ENCODE data around the gene TTC23L.
"Not testable (repeated sequence)": the region's sequence is repeated elsewhere in the genome, so short reads cannot be mapped to it uniquely, and the experiment has no call there.

Gene TTC23L, protein sequence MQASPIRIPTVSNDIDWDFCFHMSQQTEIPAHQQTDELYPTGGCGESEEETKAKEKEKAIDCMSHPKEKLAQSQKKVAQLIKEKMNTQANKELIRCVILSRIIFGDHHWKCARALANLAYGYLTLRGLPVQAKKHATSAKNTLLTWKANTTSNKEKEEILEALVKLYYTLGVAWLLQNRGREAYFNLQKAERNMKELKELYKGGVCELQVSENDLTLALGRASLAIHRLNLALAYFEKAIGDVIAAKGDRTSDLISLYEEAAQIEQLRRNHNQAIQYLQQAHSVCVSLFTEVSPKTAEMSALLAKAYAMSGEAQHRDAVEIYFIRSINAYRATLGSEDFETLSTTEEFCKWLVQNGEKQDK

DNA sequence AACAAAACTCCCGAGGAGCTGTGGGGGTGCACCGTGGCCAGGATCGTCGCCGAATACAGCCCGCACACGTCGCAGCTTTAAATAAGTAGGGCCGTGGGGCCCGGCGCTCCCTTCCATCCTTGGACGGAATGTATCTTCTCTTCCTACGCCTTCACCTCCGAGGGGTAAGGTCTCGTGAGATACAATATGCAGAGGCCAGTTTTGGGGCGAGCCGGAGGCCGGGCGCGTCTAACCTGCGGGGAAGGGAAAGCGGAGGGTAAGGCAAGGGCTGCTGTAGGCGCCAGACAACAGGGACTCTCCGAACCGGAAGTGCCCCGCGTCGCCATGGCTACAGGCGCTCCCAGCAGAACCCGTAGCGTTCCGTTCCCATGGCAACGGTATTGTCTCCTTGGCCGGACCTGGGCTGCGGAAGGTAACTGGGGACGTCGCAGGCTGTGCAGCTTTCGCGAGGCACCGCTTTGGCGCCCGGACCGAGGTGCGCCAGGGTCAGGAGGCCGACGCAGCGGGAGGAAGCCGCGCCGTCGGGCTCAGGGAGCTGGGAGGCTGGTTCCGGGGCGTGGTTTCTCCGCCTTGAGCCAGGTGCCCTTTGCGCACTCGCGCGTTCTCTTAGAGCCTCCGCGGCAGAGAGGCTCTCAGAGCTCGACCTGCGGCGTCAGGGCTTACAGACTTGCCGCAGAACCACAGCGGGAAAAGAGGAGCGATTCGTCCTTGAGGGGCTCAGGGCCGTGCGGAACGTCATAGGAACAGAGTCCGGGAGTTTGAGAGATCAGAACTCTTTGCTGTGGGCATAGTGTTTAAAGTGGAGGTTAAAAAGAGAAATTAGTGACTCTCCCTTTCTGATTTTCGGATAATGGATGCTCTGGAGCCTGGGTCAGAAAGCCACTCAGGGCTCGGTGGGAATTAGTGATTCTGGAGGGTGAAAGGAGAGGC, at the start of gene TTC23L:
TSS of gene TTC23L (plus strand) at position 380 of the 930 bp plus-strand sequence. CDS start 1,508 bp downstream, outside the sequence.
- peak; percentile 86 for DNase-seq (ENCODE audit: low read depth)

DNA sequence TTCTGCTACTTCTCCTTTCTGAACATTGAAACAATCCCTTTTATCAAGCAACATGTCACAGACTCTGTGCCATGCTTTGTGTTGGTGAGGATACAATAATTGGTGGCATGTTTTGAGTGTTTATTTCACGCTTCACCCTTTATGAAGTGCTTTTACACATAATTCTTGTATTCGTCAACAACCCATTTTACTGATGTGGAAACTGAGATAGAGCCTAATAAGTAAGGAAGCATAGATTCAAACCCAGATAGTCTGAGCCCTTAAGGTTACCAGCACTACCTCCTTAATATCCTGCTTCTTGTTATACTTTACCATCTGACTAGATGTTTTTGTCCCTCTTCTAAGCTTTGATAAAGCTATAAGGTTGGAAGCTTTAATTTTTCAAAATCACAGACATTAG, 49.3 kb upstream of the TTC23L start:
- no peak for DNase-seq (ENCODE audit: low read depth)

- no peak for DNase-seq (ENCODE audit: low read depth)
These were observed 48.9 kb upstream of the TTC23L start for GRCh38 chr5:34790069-34790468.

- no peak for DNase-seq (ENCODE audit: low read depth)
These were observed 47.2 kb upstream of the TTC23L start for GRCh38 chr5:34791761-34792244.

- no peak for DNase-seq (ENCODE audit: low read depth)
These were observed 36.0 kb upstream of the TTC23L start for GRCh38 chr5:34802834-34803563.

- DNase-seq (ENCODE audit: low read depth): no peak
These were observed 34.8 kb upstream of the TTC23L start for GRCh38 chr5:34803974-34804732.

DNA sequence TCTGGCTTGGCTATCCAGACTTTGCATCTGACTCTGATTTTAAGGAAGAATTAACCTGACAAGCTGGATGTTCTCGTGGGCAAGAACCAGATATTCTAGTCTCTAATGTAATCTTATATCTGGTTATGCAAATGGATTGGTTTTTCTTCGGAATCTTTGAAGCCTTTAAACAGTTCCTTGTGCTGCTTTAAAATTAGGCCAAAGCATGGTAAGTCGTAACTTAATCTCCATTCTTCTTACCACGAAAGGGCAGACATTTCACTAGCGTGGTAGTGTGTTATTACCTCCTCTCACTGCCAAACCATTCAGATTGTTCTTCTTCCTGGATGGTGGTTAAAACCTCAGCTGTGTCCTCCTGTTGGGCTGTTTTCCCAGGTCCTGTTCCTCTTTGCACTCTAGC, 34.1 kb upstream of the TTC23L start:
- DNase-seq (ENCODE audit: low read depth): no peak

DNA sequence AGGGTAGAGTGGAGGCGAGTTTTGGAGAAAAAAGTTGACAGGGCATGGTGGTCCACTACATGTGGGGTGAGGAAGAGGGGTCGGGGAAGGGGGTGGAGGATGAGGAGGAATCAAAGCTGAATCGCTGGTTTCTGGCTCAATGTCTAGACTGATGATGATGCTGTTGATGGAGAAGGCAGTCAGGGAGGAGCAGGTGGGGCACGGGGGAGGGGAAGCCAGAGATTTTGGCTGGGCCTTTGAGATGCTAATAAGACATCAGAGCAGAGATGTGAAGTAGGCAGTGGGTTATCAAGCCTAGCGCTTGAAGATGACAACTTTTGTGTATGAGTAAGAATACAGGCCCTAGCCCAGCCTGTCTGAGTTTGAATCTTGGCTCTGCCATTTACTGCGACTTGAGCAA, 32.4 kb upstream of the TTC23L start:
- no peak for DNase-seq (ENCODE audit: low read depth)

DNA sequence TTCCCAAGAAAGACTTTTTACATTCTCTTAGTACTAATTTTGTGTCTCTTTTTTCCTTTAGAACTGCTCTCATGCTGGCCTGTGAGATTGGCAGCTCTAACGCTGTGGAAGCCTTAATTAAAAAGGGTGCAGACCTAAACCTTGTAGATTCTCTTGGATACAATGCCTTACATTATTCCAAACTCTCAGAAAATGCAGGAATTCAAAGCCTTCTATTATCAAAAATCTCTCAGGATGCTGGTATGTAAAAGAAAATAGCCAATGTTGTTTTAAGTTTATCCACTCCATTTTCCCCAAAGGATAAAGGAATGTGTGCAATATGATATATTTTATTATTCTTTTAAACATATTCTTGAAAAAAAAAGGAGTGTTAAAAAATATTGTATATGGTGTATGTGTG, 27.3 kb upstream of the TTC23L start:
- no peak for DNase-seq (ENCODE audit: low read depth)

DNA sequence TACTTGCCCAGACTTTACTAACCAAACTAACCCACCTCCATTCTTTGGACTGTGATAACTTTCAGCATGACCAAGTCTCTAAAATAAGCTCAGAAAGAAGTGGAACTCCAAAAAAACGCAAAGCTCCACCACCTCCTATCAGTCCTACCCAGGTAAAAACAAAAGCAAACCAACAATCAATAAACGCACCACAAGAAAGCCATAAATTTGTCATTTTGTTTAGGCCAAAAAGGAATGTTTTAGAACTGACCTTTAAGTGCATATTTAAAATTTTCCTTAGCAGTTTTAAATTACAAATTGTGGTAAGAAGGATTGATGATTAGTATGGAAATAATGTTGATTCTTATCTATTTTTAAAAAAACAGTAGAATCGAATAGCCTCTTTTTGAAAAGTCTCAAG, 25.5 kb upstream of the TTC23L start:
- no peak for DNase-seq (ENCODE audit: low read depth)

DNA sequence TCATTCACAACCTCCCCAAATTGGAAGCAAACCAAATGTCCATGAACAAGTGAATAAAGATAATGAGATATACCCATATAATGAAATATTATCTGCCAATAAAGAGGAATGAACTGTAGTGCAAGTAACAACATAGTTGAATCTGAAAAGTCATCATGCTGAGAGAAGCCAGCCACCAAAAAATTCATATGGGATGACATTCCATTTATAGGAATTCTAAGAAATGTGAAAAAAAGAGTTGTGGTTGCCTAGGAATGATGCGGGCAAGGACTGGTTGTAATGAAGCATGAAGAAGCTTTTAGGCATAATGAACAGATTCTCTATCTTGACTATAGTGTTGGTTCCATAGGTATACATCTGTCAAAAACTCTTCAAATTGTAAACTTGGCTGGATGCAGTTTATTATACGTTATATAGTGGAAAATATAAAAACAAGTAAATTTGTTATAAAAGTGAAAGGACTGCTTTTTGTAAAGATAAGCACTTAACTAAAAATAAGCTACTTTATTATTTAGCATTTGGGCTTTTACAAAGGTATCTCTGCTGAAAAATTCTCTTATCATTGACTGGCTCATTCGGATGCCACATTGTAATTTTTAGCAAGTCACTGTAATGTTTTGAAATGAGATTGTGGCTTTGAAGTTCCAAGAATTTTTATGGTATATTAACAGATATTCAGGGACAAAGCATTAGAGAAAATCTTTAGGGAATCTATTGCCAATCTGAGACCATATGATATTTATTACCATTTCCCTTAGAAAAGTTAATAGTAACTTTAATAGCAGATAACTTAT, 21.2 kb upstream of the TTC23L start:
- DNase-seq (ENCODE audit: low read depth): no peak

DNA sequence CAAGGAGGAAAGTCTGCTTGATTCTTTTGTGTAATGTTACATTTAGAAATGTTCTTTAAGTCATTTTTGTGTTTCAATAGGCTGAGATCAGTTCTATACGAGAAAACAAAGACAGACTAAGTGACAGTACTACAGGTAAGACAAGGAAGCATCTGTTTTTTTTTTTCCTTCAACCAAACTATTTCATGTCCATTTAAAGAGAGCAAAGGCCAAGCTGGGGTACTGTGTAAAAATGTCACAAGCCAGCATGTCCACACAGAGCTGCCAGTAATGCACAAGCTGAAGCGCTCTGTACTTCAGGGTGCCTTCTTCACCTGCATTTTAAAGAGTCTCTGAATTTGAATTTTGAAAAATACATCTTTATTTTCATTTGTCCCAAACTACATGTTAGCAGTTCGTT, 20.2 kb upstream of the TTC23L start:
- no peak for DNase-seq (ENCODE audit: low read depth)

DNA sequence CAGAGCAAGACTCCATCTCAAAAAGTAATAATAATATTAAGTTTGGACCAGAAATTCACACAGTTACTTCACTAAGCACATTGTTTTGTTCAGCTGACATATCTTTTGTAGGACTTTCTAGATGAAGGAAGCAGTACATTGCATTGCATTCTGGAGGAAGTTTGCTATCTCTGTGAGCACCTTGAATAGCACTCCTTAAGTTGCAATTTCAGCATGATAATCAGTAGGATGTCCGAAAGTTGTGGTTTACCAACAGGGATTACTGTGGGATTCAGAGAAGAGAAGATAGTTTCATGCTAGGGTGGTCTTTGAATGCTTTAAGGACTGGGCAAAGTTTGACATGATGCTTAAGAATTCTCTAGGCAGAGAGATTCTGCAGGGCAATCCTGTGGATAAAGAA, 18.4 kb upstream of the TTC23L start:
- no peak for DNase-seq (ENCODE audit: low read depth)

GRCh38 chr5:34822956-34823715, 15.8 kb upstream of the TTC23L start:
- DNase-seq (ENCODE audit: low read depth): no peak

DNA sequence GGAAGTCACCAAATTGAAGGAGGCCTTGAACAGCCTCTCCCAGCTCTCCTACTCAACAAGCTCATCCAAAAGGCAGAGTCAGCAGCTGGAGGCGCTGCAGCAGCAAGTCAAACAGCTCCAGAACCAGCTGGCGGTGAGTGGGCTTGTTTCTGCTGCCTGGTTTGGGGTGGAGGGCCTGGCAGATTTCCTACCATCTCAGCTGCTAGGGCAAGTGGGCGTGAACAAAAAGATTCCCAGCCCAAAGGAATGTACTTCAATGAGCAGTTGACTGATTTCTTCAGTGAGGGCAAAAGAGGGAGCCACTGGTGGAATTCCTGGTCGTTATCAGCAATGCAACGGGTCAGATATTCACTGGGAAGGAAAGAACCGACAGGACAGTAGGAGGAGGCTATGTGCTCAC, 12.6 kb upstream of the TTC23L start:
- no peak for DNase-seq (ENCODE audit: low read depth)

DNA sequence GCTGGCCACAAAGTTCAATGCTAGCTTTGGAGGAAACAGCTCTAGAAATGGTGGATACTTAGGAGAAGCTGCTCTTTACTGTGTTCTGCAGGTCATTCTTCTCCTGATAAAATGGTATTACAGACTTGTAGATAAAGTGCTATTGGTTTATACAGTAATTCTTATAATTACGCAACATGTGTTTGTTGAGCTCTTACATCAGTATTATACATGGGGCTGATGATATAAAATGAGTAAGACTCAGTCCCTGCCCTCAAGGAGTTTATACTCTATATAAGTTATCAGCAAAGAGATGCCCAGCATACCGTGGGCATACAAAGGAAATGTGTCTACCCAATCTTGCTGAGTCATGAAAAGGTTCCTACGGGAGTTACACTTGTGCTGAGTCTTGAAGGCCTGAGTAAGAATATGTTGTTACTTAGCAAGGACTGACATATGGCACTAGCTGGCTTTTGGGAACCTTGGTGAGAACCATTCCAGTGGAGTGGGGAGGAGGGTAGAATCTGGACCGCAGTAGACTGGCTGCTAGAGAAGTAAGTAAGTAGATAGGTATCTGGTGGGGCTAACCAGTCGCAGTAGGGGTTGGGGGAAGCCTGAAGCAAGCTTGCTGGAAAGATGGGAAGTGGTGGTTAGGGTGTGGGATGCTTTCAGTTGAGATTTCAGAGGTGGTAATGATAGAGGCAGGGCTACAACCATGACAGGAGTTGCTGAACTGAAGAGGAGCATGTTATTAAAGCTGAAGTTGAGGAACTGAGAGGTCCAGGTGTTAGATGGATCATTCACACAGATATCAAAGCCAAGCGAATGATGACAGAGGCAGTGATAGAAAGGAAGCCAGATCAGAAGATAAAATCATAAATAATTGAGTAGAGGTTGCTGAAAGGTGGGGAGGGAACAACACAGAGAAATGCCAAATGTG, 11.1 kb upstream of the TTC23L start:
- no peak for DNase-seq (ENCODE audit: low read depth)

- not testable (repeated sequence) for DNase-seq (ENCODE audit: low read depth)
These were observed 8.1 kb upstream of the TTC23L start for GRCh38 chr5:34830827-34831226.

DNA sequence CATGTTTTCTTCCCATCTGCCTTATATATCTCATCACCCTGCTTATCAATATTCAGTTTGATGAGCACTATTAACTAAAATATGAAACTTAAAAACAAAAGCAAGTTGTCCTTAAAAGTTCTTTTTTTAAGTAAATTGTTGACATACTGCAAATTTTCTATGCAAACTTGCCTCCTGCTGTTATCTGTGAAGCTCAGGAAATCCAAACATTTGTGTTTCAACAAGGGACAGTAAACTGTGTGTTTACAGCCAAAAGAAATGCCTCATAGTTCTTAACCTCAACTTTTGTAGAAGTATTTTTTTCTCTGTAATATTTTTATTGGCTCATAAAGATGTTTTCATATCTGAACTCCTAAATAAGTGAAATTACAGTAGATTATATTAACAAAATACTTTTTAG, 7.7 kb upstream of the TTC23L start:
- DNase-seq (ENCODE audit: low read depth): no peak

DNA sequence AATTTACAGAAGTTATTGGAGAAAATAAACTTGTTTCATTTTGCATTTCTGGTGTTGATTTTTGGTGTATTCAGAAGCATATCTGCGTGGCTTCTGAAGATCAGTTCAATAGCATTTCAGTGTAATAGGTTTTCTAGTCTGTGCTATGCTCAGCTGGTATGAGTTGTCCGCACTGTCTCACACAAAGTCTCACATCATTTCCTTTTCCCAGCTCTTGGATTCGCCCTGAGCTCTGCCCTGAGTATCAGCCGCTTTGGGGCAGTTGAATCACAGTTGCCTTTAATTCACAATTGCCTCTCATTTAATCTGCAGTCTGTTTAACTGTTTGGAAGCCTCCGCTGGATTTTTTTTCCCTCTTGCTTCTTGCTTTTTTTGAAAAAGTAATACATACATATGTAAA, 6.4 kb upstream of the TTC23L start:
- DNase-seq (ENCODE audit: low read depth): no peak

Measured in activated T-helper 9 cell treated with anti-CD3 and anti-CD28 coated beads, Interleukin-2, amount 50 U/mL, for 16 hours (primary cell).